Activated T-cell treated with anti-CD3 and anti-CD28 coated beads, Interleukin-2, amount 50 U/mL, for 4 hours (primary cell): ENCODE data around the gene CILP. TPM values are rescaled to one million over a fixed set of nuclear protein-coding genes. Genes with fewer than 3 reads are reported as not detected.
"Not testable (repeated sequence)": the region's sequence is repeated elsewhere in the genome, so short reads cannot be mapped to it uniquely, and the experiment has no call there.

Experiments used
- ATAC-seq, 2 donors: fragments of 200-7000 bp; cut with Tn5 transposase; one replicate each; pipeline ENCODE4 v1.10.0; 2021
- DNase-seq: peaks from one replicate; pipeline ENCODE4 v3.0.0-alpha.2; 2020
- H3K27me3 Mint-ChIP-seq: one replicate; pipeline ENCODE4 v1.8.0; 2021; ENCODE audit warnings: low read depth, mixed read lengths
- H3K36me3 Mint-ChIP-seq: one replicate; pipeline ENCODE4 v1.8.0; 2022; ENCODE audit warnings: mixed read lengths; ENCODE audit not compliant: insufficient read depth
- H3K4me1 Mint-ChIP-seq: one replicate; pipeline ENCODE4 v1.8.0; 2021; ENCODE audit warnings: low read depth, mixed read lengths
- H3K4me3 Mint-ChIP-seq: one replicate; pipeline ENCODE4 v1.8.0; 2021; ENCODE audit warnings: mild to moderate bottlenecking, moderate library complexity, mixed read lengths
- H3K9me3 Mint-ChIP-seq: one replicate; pipeline ENCODE4 v1.8.0; 2021; ENCODE audit warnings: mixed read lengths
- total RNA-seq, 3 donors: library from RNA; stranded (reverse); gene quantifications; one replicate each; pipeline ENCODE4 v1.2.1, GENCODE V29; 2021

The CILP gene
- total RNA-seq, 3 donors from 2014 or later = 0.08 to 0.13 (median 0.08) TPM

DNA sequence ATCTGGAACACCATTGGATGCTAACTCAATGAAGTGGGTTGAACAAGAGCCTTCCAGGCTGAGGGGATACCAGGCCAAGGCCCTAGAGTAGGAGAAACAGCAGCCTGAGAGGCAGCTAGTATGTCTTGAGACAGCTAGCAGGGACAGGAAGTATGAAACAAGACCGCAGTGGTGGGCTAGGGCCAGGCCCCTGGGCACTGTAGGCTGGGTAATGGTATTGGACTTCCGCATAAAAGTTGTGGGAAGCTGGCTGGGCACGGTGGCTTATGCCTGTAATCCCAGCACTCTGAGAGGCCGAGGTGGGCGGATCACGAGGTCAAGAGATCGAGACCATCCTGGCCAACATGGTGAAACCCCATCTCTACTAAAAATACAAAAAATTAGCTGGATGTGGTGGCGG, 25.2 kb upstream of the CILP start:
- not testable (repeated sequence) for DNase-seq, H3K4me3 Mint-ChIP-seq, H3K27me3 Mint-ChIP-seq, ATAC-seq, H3K36me3 Mint-ChIP-seq, H3K4me1 Mint-ChIP-seq, H3K9me3 Mint-ChIP-seq

DNA sequence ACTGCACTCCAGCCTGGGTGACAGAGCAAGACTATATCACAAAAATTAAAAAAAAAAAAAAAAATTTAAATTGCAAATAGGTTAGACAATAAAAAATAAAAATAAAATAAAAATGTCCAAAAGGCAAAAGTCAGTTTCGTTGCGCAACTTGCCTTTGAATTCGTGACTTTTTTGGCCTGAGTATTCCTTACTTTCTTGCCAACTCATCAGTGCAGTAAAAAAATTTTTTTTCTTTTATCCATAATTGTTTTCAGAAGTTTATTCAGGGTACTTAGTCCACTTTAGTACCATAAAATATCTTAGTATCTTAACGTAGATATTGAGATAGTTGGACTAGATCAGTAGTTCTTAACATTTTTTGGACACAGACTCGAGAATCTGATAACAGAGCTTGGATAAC, 22.4 kb upstream of the CILP start:
- H3K4me3 Mint-ChIP-seq = no peak overlapping the region
- H3K36me3 Mint-ChIP-seq = no peaks in the 10 kb centered on the region
- no peaks in the 10 kb centered on the region for H3K27me3 Mint-ChIP-seq
- no peaks in the 10 kb centered on the region for H3K4me1 Mint-ChIP-seq
- ATAC-seq (no peak), DNase-seq (no peak)
- H3K9me3 Mint-ChIP-seq = no peaks in the 10 kb centered on the region

GRCh38 chr15:65232520-65232919, 21.2 kb upstream of the CILP start:
- H3K27me3 Mint-ChIP-seq = no peaks in the 10 kb centered on the region
- ATAC-seq = no peak
- H3K4me1 Mint-ChIP-seq = no peaks in the 10 kb centered on the region
- DNase-seq = no peak
- no peaks in the 10 kb centered on the region for H3K36me3 Mint-ChIP-seq
- no peak overlapping the region for H3K4me3 Mint-ChIP-seq
- no peaks in the 10 kb centered on the region for H3K9me3 Mint-ChIP-seq

DNA sequence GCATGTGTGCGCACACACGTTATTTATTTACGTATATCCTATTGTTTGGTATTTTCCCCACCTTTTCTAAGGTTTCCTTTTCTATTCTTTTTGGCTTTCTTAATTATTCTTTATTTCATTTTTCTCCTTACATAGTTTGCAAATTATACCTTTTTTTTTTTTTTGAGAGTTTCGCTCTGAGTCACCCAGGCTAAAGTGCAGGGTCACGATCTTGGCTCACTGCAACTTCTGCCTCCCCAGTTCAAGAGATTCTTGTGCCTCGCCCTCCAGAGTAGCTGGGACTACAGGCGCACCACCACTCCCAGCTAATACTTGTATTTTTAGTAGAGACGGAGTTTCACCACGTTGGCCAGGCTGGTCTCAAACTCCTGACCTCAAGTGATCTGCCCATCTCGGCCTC, 20.0 kb upstream of the CILP start:
- H3K36me3 Mint-ChIP-seq = no peaks in the 10 kb centered on the region
- no peaks in the 10 kb centered on the region for H3K4me1 Mint-ChIP-seq
- DNase-seq (no peak), ATAC-seq (no peak)
- H3K27me3 Mint-ChIP-seq = no peaks in the 10 kb centered on the region
- no peak overlapping the region for H3K4me3 Mint-ChIP-seq
- H3K9me3 Mint-ChIP-seq = no peaks in the 10 kb centered on the region

DNA sequence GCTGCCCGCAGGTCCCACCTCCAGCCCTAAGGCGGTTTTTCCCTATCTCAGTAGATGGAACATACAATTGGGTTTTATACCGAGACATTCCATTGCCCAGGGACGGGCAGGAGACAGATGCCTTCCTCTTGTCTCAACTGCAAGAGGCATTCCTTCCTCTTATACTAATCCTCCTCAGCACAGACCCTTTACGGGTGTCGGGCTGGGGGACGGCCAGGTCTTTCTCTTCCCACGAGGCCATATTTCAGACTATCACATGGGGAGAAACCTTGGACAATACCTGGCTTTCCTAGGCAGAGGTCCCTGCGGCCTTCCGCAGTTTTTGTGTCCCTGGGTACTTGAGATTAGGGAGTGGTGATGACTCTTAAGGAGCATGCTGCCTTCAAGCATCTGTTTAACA, 15.6 kb upstream of the CILP start:
- not testable (repeated sequence) for H3K4me3 Mint-ChIP-seq, H3K27me3 Mint-ChIP-seq, H3K4me1 Mint-ChIP-seq, DNase-seq, ATAC-seq, H3K9me3 Mint-ChIP-seq, H3K36me3 Mint-ChIP-seq

GRCh38 chr15:65226221-65226620, 14.9 kb upstream of the CILP start:
- no peak overlapping the region for H3K4me3 Mint-ChIP-seq
- no peaks in the 10 kb centered on the region for H3K27me3 Mint-ChIP-seq
- no peaks in the 10 kb centered on the region for H3K36me3 Mint-ChIP-seq
- H3K4me1 Mint-ChIP-seq = no peaks in the 10 kb centered on the region
- no peak for ATAC-seq
- no peaks in the 10 kb centered on the region for H3K9me3 Mint-ChIP-seq
- no peak for DNase-seq

DNA sequence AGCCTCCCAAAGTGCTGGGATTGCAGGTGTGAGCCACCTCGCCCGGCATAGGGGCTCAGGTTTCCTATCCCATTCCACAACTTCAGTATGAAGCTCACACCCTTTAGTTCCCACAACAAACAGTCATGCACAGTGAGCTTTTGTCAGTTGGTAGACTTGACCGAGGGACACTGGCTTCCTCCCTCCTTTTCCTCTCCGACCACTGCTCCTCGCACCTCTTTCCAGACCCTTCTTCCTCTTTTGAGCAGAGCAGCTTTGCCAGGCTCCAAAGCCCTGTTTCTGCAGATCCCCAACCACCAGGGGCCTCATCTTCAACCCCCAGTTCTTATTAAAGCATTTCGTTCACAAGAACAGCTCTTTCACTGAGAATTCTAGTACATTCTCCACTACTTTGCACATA, 12.7 kb upstream of the CILP start:
- Mint-ChIP-seq H3K4me3 (no peak overlapping the region), H3K9me3 (no peaks in the 10 kb centered on the region), H3K36me3 (no peaks in the 10 kb centered on the region), H3K4me1 (no peaks in the 10 kb centered on the region), H3K27me3 (no peaks in the 10 kb centered on the region)
- DNase-seq (no peak), ATAC-seq (no peak)

DNA sequence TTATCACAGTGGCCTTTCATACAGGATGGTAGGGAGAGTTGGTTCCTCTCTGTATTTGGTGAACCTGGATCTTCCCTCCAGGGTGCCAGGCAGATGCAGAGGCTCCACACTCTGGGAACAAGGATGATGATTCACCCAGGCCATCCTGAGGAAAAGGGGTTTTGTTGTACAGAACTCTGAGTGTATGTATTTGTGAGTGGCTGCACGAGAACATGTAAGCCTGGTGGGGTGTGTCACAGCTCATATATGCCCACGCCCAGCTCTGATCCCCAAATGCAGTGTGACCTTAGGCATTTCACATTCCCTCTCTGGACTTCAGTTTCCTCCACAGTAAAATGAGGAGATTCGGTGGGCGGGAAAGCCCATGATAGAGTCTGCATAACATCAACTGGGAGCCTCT, 11.6 kb upstream of the CILP start:
- Mint-ChIP-seq H3K4me1 (no peaks in the 10 kb centered on the region), H3K9me3 (no peaks in the 10 kb centered on the region), H3K36me3 (no peaks in the 10 kb centered on the region), H3K27me3 (no peaks in the 10 kb centered on the region), H3K4me3 (no peak overlapping the region)
- DNase-seq = no peak
- ATAC-seq = no peak

DNA sequence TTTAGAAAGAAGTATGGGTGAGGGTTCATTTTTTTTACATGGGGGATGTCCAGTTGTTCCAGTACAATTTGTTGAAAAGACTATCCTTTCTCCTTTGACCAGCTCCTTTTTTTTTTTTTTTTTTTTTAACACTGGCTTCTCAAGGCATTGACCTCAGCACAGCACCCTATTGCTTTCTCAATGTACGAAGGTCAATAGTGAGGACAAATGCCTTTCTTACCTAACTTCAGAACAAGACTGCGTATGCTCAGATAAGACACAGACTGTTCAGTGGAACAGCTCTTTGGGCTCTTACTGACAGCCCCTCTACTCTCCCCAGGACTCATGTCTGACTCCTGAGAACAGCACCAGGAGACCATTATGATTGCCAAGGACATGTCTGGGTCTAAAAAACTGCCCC, 10.4 kb upstream of the CILP start:
- Mint-ChIP-seq H3K27me3 (no peaks in the 10 kb centered on the region), H3K9me3 (no peaks in the 10 kb centered on the region), H3K4me1 (no peaks in the 10 kb centered on the region), H3K4me3 (no peak overlapping the region), H3K36me3 (no peaks in the 10 kb centered on the region)
- DNase-seq = no peak
- no peak for ATAC-seq

DNA sequence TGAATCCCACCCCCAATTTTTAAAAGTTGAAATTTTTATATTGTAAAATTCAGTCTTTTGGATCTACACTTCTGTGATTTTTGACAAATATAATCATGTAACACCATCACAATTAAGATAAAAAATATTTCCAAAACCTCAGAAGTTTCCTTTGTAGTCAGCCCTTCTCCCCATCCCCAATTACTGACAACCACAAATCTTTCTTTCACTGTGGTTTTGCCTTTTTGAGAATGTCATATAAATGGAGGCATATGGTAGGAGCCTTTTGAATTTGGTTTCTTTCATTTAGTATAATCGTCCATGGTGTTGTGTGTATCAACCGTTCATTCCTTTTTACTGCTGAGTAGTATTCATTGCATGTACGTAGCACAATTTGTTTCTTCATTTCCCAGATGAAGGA, 7.9 kb upstream of the CILP start:
- no peaks in the 10 kb centered on the region for H3K4me1 Mint-ChIP-seq

GRCh38 chr15:65217526-65218482, 6.5 kb upstream of the CILP start:
- no peak for ATAC-seq

More for the DNA sequence above, 7.9 kb upstream of the CILP start:
- H3K9me3 Mint-ChIP-seq = no peaks in the 10 kb centered on the region
- H3K36me3 Mint-ChIP-seq = no peaks in the 10 kb centered on the region
- DNase-seq (no peak), ATAC-seq (no peak)
- H3K4me3 Mint-ChIP-seq = no peak overlapping the region
- no peaks in the 10 kb centered on the region for H3K27me3 Mint-ChIP-seq

GRCh38 chr15:65215496-65215895, 4.2 kb upstream of the CILP start:
- H3K27me3 Mint-ChIP-seq = no peaks in the 10 kb centered on the region
- no peak for DNase-seq
- ATAC-seq = no peak
- no peak overlapping the region for H3K4me3 Mint-ChIP-seq
- no peaks in the 10 kb centered on the region for H3K9me3 Mint-ChIP-seq
- no peaks in the 10 kb centered on the region for H3K36me3 Mint-ChIP-seq
- no peaks in the 10 kb centered on the region for H3K4me1 Mint-ChIP-seq

More at GRCh38 chr15:65217526-65218482, 6.5 kb upstream of the CILP start:
- no peaks in the 10 kb centered on the region for H3K9me3 Mint-ChIP-seq
- no peak for DNase-seq
- H3K4me1 Mint-ChIP-seq = no peaks in the 10 kb centered on the region
- H3K4me3 Mint-ChIP-seq = no peak overlapping the region
- no peaks in the 10 kb centered on the region for H3K27me3 Mint-ChIP-seq
- H3K36me3 Mint-ChIP-seq = no peaks in the 10 kb centered on the region

GRCh38 chr15:65214010-65214409, 2.7 kb upstream of the CILP start:
- ATAC-seq (no peak), DNase-seq (no peak)
- H3K4me3 Mint-ChIP-seq = no peak overlapping the region
- H3K4me1 Mint-ChIP-seq = no peaks in the 10 kb centered on the region
- H3K36me3 Mint-ChIP-seq = no peaks in the 10 kb centered on the region
- H3K9me3 Mint-ChIP-seq = no peaks in the 10 kb centered on the region
- H3K27me3 Mint-ChIP-seq = no peaks in the 10 kb centered on the region

DNA sequence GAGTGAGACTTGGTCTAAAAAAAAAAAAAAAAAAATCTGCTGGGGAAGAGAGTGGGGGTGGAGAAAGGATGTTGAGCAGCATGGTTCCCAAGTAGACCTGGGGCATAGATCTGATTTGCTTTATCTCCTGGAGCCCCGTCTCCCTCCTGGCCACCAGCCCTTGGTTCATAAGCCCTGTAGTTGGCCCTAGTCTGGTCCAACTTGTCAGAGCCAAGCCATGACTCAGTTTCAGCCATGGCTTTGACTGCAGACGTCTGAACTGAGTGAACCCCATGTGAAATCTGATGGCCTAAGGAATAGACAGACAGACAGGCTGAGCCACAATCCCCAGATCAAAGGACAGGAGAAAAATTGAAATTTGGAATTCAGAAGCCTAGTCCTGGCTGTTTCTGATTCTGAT, 2.0 kb upstream of the CILP start:
- no peak for DNase-seq
- Mint-ChIP-seq H3K4me3 (no peak overlapping the region), H3K36me3 (no peaks in the 10 kb centered on the region), H3K9me3 (no peaks in the 10 kb centered on the region), H3K27me3 (no peaks in the 10 kb centered on the region), H3K4me1 (no peaks in the 10 kb centered on the region)
- ATAC-seq = no peak

- Mint-ChIP-seq H3K4me3 (no peak overlapping the region), H3K27me3 (no peaks in the 10 kb centered on the region), H3K36me3 (no peaks in the 10 kb centered on the region), H3K9me3 (no peaks in the 10 kb centered on the region), H3K4me1 (no peaks in the 10 kb centered on the region)
- DNase-seq (peak; percentile 18), ATAC-seq (peak; percentile 66 to 81)
Measured at GRCh38 chr15:65212097-65212496, 824 bp upstream of the CILP start.
